IMR-90 (cell line): ENCODE data around the gene DSCAM. TPM values are rescaled to one million over a fixed set of nuclear protein-coding genes. Genes with fewer than 3 reads are reported as not detected.

Experiments
- ATAC-seq: fragments of 200-7000 bp; cut with Tn5 transposase; 2 replicates; pipeline ENCODE4 v1.9.1; 2020; ENCODE audit warnings: low read depth, mild to moderate bottlenecking, moderate library complexity
- BruUV-seq: library from RNA; stranded (reverse); fragments of 400-500 nt; replicated peaks from 2 replicates; lab custom pipeline; 2021; lab: Mats Ljungman, UMichigan
- CTCF ChIA-PET: fragments of 300-600 bp; formaldehyde crosslinking; extraction: SDS; loops from one replicate; lab custom pipeline; 2021; ENCODE audit warnings: antibody characterized with exemption; lab: Yijun Ruan, JAX
- POLR2A ChIA-PET: fragments of 300-600 bp; sonication (Branson Sonifier 250); formaldehyde crosslinking; loops from one replicate; lab custom pipeline; 2022; ENCODE audit warnings: antibody characterized with exemption; ENCODE audit not compliant: unreplicated experiment; lab: Charles Lee
- DNase-seq: peaks from one replicate; pipeline ENCODE4 v3.0.0; 2013
- H2AFZ ChIP-seq: replicated peaks from 2 replicates; pipeline ENCODE3; 2013; ENCODE audit warnings: low read length, mild to moderate bottlenecking; ENCODE audit not compliant: poor library complexity
- H2AK5ac ChIP-seq: 2 replicates; pipeline ENCODE4 v1.6.1; 2013; ENCODE audit warnings: low read depth, low read length, inconsistent platforms
- H2AK9ac ChIP-seq: replicated peaks from 2 replicates; pipeline ENCODE3; 2013; ENCODE audit warnings: mild to moderate bottlenecking, low read depth, low read length, moderate library complexity; ENCODE audit not compliant: poor library complexity
- H2BK120ac ChIP-seq: 2 replicates; pipeline ENCODE4 v1.6.1; 2013; ENCODE audit warnings: low read depth, low read length, inconsistent platforms
- H2BK15ac ChIP-seq: 3 replicates; pipeline ENCODE4 v1.6.1; 2013; ENCODE audit warnings: low read depth, low read length, inconsistent platforms
- H2BK20ac ChIP-seq: 2 replicates; pipeline ENCODE4 v1.6.1; 2013; ENCODE audit warnings: low read depth, mild to moderate bottlenecking, inconsistent platforms, low read length, moderate library complexity
- H2BK5ac ChIP-seq: 2 replicates; pipeline ENCODE4 v1.6.1; 2013; ENCODE audit warnings: mild to moderate bottlenecking, low read depth, low read length, inconsistent platforms; ENCODE audit not compliant: poor library complexity, severe bottlenecking
- H3K14ac ChIP-seq: replicated peaks from 2 replicates; pipeline ENCODE4 v1.6.1; 2013; ENCODE audit warnings: low read depth, low read length, inconsistent platforms
- H3K18ac ChIP-seq: 2 replicates; pipeline ENCODE4 v1.6.1; 2013; ENCODE audit warnings: low read depth, low read length, control low read depth
- H3K23ac ChIP-seq: 2 replicates; pipeline ENCODE4 v1.6.1; 2013; ENCODE audit warnings: low read depth, low read length, inconsistent platforms
- H3K27ac ChIP-seq: 2 replicates; pipeline ENCODE4 v1.5.1; 2013; ENCODE audit warnings: mild to moderate bottlenecking, control low read depth, low read length; ENCODE audit not compliant: insufficient read depth
- H3K27me3 ChIP-seq: 2 replicates; pipeline ENCODE4 v1.6.1; 2013; ENCODE audit warnings: low read length; ENCODE audit not compliant: control insufficient read depth, insufficient read depth
- H3K36me3 ChIP-seq: 2 replicates; pipeline ENCODE4 v1.6.1; 2013; ENCODE audit warnings: low read length, mixed read lengths; ENCODE audit not compliant: control insufficient read depth, insufficient read depth
- H3K4ac ChIP-seq: 2 replicates; pipeline ENCODE4 v1.6.1; 2013; ENCODE audit warnings: low read depth, low read length, inconsistent platforms
- H3K4me1 ChIP-seq: 2 replicates; pipeline ENCODE4 v1.6.1; 2013; ENCODE audit warnings: low read length, mixed read lengths; ENCODE audit not compliant: control insufficient read depth, insufficient read depth
- H3K4me2 ChIP-seq: 2 replicates; pipeline ENCODE4 v1.6.1; 2013; ENCODE audit warnings: low read depth, mild to moderate bottlenecking, control low read depth, low read length, moderate library complexity
- H3K4me3 ChIP-seq: 2 replicates; pipeline ENCODE4 v1.5.1; 2013; ENCODE audit warnings: low read depth, mild to moderate bottlenecking, control low read depth, low read length, moderate library complexity; ENCODE audit not compliant: insufficient read depth
- H3K56ac ChIP-seq: 2 replicates; pipeline ENCODE4 v1.6.1; 2013; ENCODE audit warnings: low read length, inconsistent platforms; ENCODE audit not compliant: insufficient read depth; ENCODE audit errors: extremely low read depth
- H3K79me1 ChIP-seq, 2 experiments: 2 replicates each; pipeline ENCODE4 v1.6.1; 2013; ENCODE audit warnings: low read length in 2 of 2, inconsistent platforms in 1 of 2, low read depth in 1 of 2
- H3K9ac ChIP-seq: 2 replicates; pipeline ENCODE4 v1.6.1; 2013; ENCODE audit warnings: low read depth, low read length, control low read depth
- H3K9me1 ChIP-seq: 2 replicates; pipeline ENCODE4 v1.6.1; 2013; ENCODE audit warnings: low read length, inconsistent platforms; ENCODE audit not compliant: insufficient read depth
- H3K9me3 ChIP-seq: 2 replicates; pipeline ENCODE4 v1.6.1; 2013; ENCODE audit warnings: low read length; ENCODE audit not compliant: control insufficient read depth, insufficient read depth
- H4K20me1 ChIP-seq: 2 replicates; pipeline ENCODE4 v1.6.1; 2013; ENCODE audit warnings: low read length, inconsistent platforms; ENCODE audit not compliant: insufficient read depth
- H4K5ac ChIP-seq: 2 replicates; pipeline ENCODE4 v1.6.1; 2013; ENCODE audit warnings: mild to moderate bottlenecking, low read depth, low read length, control low read depth
- H4K8ac ChIP-seq, 2 experiments: 2 replicates each; pipeline ENCODE4 v1.6.1; 2013; ENCODE audit warnings: low read depth in 2 of 2, low read length in 2 of 2, control low read depth in 1 of 2, inconsistent platforms in 1 of 2
- H4K91ac ChIP-seq: 2 replicates; pipeline ENCODE4 v1.6.1; 2013; ENCODE audit warnings: low read depth, low read length, inconsistent platforms; ENCODE audit not compliant: insufficient read depth
- CHD1 ChIP-seq: IDR thresholded peaks from 2 replicates; pipeline ENCODE4 v1.6.1; 2012; ENCODE audit warnings: low read depth, low read length, improper control_type of control experiment
- ELK1 ChIP-seq: fragments of 150-350 bp; IDR thresholded peaks from 2 replicates; pipeline ENCODE4 v1.6.1; 2016; ENCODE audit warnings: low read depth, mild to moderate bottlenecking, low read length, moderate library complexity, borderline replicate concordance
- MAFK ChIP-seq: IDR thresholded peaks from 2 replicates; pipeline ENCODE4 v1.6.1; 2012; ENCODE audit warnings: low read depth, low read length, improper control_type of control experiment
- NFE2L2 ChIP-seq: fragments of 150-350 bp; IDR thresholded peaks from 2 replicates; pipeline ENCODE4 v1.6.1; 2016; ENCODE audit warnings: low read depth, mild to moderate bottlenecking, low read length
- RAD21 ChIP-seq: IDR thresholded peaks from 2 replicates; pipeline ENCODE4 v1.6.1; 2012; ENCODE audit warnings: low read length, improper control_type of control experiment
- RCOR1 ChIP-seq: IDR thresholded peaks from 2 replicates; pipeline ENCODE4 v1.6.1; 2012; ENCODE audit warnings: mild to moderate bottlenecking, low read length, improper control_type of control experiment; ENCODE audit not compliant: insufficient replicate concordance
- RFX5 ChIP-seq: IDR thresholded peaks from 2 replicates; pipeline ENCODE4 v1.8.0; 2012; ENCODE audit warnings: low read depth, mild to moderate bottlenecking, low read length, moderate library complexity
- WGBS, 2 experiments: methylation state at CpG; one replicate each; pipeline versions ENCODE4 v1.1.5 to v1.1.7; 2013; ENCODE audit warnings: missing lambda C conversion rate in 2 of 2; ENCODE audit not compliant: insufficient read length in 1 of 2; ENCODE audit errors: extremely low coverage in 2 of 2; 5-methylcytosine and 5-hydroxymethylcytosine counted together
- dilution Hi-C: fragments of 300-500 bp; cut with HindIII; formaldehyde crosslinking; loops from one replicate; pipeline ENCODE4 v1.14.3; 2018; ENCODE audit warnings: low sequenced_read_pairs; ENCODE audit not compliant: unreplicated experiment
- in situ Hi-C: fragments of 300-500 bp; cut with MboI; formaldehyde crosslinking; loops from 3 replicates; pipeline ENCODE4 v1.14.3; 2019; ENCODE audit warnings: low sequenced_read_pairs, inconsistent platforms, mixed read lengths
- intact Hi-C: fragments of 100-400 bp; cut with micrococcal nuclease; formaldehyde crosslinking; loops from 2 replicates; pipeline ENCODE4 v1.10.0; 2022
- polyA plus RNA-seq, 3 experiments: library from polyadenylated mRNA; depleted of rRNA; stranded (reverse); fragments of >200 nt; gene quantifications; 2 replicates each; pipeline ENCODE4 v1.2.3, GENCODE V29; 2012; ENCODE audit warnings: low replicate concordance in 1 of 3
- total RNA-seq: library from RNA; depleted of rRNA; stranded (reverse); fragments of >200 nt; gene quantifications from 2 replicates; pipeline ENCODE4 v1.2.3, GENCODE V29; 2012

The DSCAM gene
- total and polyA plus RNA-seq, 2 of the 4 experiments (the other 2 are of a cell fraction) = under 0.01 to 0.02 TPM

- dilution Hi-C loops (no loop called here), in situ Hi-C loops (no loop called here), intact Hi-C loops (no loop called here)
- H3K14ac ChIP-seq = no peak overlapping the region
- no peak overlapping the region for H4K91ac ChIP-seq
- H3K79me1 ChIP-seq = no peaks in the 10 kb centered on the region
- no peak overlapping the region for H3K56ac ChIP-seq
- no peak overlapping the region for H3K27ac ChIP-seq
- H3K18ac ChIP-seq = no peak overlapping the region
- no peak overlapping the region for H3K4me2 ChIP-seq
- H2BK5ac ChIP-seq = no peak overlapping the region
- no peak overlapping the region for H2AK9ac ChIP-seq
- H2AK5ac ChIP-seq = no peak overlapping the region
- 43% methylated on average over 5 of the region's 11 CpGs; no CpG with 5 or more reads in 1 of the 2 experiments for WGBS, 2 experiments
- TF ChIP-seq RAD21 (no peak), MAFK (no peak), RFX5 (no peak), ELK1 (no peak), RCOR1 (no peak), CHD1 (no peak), NFE2L2 (no peak)
- no peaks in the 10 kb centered on the region for H3K4me1 ChIP-seq
- H3K4ac ChIP-seq = no peak overlapping the region
- no peak overlapping the region for H2BK20ac ChIP-seq
- ATAC-seq (no peak), DNase-seq (no peak)
- H2BK15ac ChIP-seq = no peak overlapping the region
- H3K9ac ChIP-seq = no peak overlapping the region
- no peak overlapping the region for H3K4me3 ChIP-seq
- no peaks in the 10 kb centered on the region for H4K20me1 ChIP-seq
- H4K5ac ChIP-seq = no peak overlapping the region
- ChIA-PET POLR2A (no interaction called here), CTCF (no interaction called here)
- BruUV-seq = no TSS peak
- H3K23ac ChIP-seq = no peak overlapping the region
- H2AFZ ChIP-seq = peak overlapping the region; percentile 14
- no peak overlapping the region for H2BK120ac ChIP-seq
- no peaks in the 10 kb centered on the region for H3K9me1 ChIP-seq
- no peaks in the 10 kb centered on the region for H3K27me3 ChIP-seq
- H3K9me3 ChIP-seq = peaks cover 12% of the 10 kb centered on the region
- no peak overlapping the region for H4K8ac ChIP-seq
- H3K36me3 ChIP-seq = no peaks in the 10 kb centered on the region
Observed at GRCh38 chr21:40842197-40842552, 4.8 kb downstream of the DSCAM start.
